CD4-positive, CD25-positive, alpha-beta regulatory T cell (primary cell): Measurements from ENCODE around the gene ESCO1. TPM values are rescaled to one million over a fixed set of nuclear protein-coding genes. Genes with fewer than 3 reads are reported as not detected.

Experiments used
- ATAC-seq, 2 donors: fragments of 150-1000 bp; cut with Tn5 transposase; one replicate each; pipeline ENCODE4 v1.10.0; 2021; ENCODE audit warnings: low read depth in 2 of 2, moderate number of reproducible peaks in 2 of 2, moderate library complexity in 1 of 2
- DNase-seq, 3 donors: peaks; one replicate each; pipeline versions ENCODE4 v3.0.0 to v3.0.0-alpha.2; 2012 to 2022; ENCODE audit warnings: mixed read lengths in 1 of 3
- H3K27ac ChIP-seq: one replicate; pipeline ENCODE4 v1.7.0; 2013; ENCODE audit warnings: mild to moderate bottlenecking, low read length; ENCODE audit not compliant: insufficient read depth, poor library complexity, severe bottlenecking
- H3K27me3 ChIP-seq: one replicate; pipeline ENCODE4 v1.7.0; 2013; ENCODE audit warnings: low read length; ENCODE audit not compliant: control insufficient read depth, insufficient read depth
- H3K36me3 ChIP-seq: one replicate; pipeline ENCODE4 v1.7.0; 2013; ENCODE audit warnings: mild to moderate bottlenecking, low read length, moderate library complexity; ENCODE audit not compliant: control insufficient read depth, insufficient read depth
- H3K4me1 ChIP-seq: 2 replicates; pipeline ENCODE4 v1.7.0; 2013; ENCODE audit warnings: mild to moderate bottlenecking, low read length; ENCODE audit not compliant: insufficient read depth, control insufficient read depth, poor library complexity, severe bottlenecking
- H3K4me3 ChIP-seq: one replicate; pipeline ENCODE4 v1.7.0; 2013; ENCODE audit warnings: low read depth, mild to moderate bottlenecking, low read length, moderate library complexity
- H3K9me3 ChIP-seq, 2 experiments: 1 replicate in 1 of 2; 2 replicates in 1 of 2; pipeline ENCODE4 v1.7.0; 2013; ENCODE audit warnings: low read length in 2 of 2, mild to moderate bottlenecking in 1 of 2, moderate library complexity in 1 of 2; ENCODE audit not compliant: control insufficient read depth in 2 of 2
- H3K27ac Mint-ChIP-seq, 3 donors: one replicate each; pipeline ENCODE4 v1.8.0; 2020 to 2022; ENCODE audit warnings: mild to moderate bottlenecking in 3 of 3, mixed read lengths in 3 of 3, moderate library complexity in 2 of 3
- H3K27me3 Mint-ChIP-seq: one replicate; pipeline ENCODE4 v1.8.0; 2022; ENCODE audit warnings: mild to moderate bottlenecking, mixed read lengths
- H3K36me3 Mint-ChIP-seq: one replicate; pipeline ENCODE4 v1.8.0; 2020; ENCODE audit warnings: mixed read lengths
- H3K4me1 Mint-ChIP-seq, 4 donors: one replicate each; pipeline ENCODE4 v1.8.0; 2020 to 2022; ENCODE audit warnings: mixed read lengths in 4 of 4, mild to moderate bottlenecking in 1 of 4
- H3K4me3 Mint-ChIP-seq, 4 donors: one replicate each; pipeline ENCODE4 v1.8.0; 2020 to 2022; ENCODE audit warnings: mild to moderate bottlenecking in 4 of 4, mixed read lengths in 4 of 4, moderate library complexity in 3 of 4
- H3K9me3 Mint-ChIP-seq, 7 donors: one replicate each; pipeline ENCODE4 v1.8.0; 2020 to 2022; ENCODE audit warnings: mixed read lengths in 7 of 7, mild to moderate bottlenecking in 3 of 7, moderate library complexity in 2 of 7
- polyA plus RNA-seq, 4 donors: library from polyadenylated mRNA; unstranded; fragments of 300-500 nt; fragmentation: Illumina TruSeq; gene quantifications; one replicate each; pipeline ENCODE4 v1.2.3, GENCODE V29; 2021
- total RNA-seq: library from RNA; stranded (reverse); gene quantifications from one replicate; pipeline ENCODE4 v1.2.3, GENCODE V29; 2022

Gene ESCO1
- total and polyA plus RNA-seq, 5 donors from 2014 or later: 6.2 to 37.1 (median 8.2) TPM

DNA sequence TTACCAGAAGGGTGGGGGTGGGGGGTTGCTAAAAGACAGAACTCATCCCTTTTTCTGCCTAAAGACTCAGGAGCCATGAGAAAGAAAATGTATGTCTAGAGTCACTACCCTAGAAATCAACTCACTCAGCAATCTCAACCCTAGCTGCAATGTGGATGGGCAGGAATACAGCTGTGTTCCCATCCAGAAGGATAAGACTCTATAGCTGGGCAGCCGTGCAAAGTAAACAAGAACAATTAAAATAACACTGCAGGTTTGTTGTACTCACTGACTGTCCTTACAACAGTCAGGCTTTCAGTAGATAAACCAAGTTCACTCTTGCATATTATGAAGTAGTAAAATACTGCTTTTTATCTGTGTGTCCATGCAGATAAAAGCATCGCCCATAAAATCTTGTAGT, 74.0 kb downstream of the ESCO1 start:
- H3K36me3 ChIP-seq: peaks cover 56% of the 10 kb centered on the region
- DNase-seq: no peak

DNA sequence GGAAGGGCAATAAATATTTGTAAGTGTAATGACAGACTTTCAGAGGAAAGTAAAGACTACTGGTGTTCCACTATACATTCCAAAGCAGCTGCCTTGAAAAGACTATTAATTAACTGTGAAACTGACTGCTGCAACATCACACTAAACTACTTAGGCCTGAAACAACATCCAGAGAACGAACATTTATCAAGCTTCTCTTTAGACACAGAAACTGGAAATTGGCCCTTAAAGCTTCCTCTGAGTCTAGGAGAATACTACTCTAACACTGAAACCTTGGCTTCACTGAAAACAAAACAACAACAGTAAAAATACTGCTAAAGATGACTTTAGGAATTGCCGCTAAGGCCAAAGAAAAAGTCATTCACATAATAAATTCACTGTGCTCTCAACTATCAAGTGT, 74.6 kb downstream of the ESCO1 start:
- Histone ChIP-seq H3K4me3 (no peak overlapping the region), H3K27ac (no peak overlapping the region), H3K4me1 (no peaks in the 10 kb centered on the region), H3K9me3 (no peaks in the 10 kb centered on the region), H3K36me3 (peaks cover 51% of the 10 kb centered on the region), H3K27me3 (no peaks in the 10 kb centered on the region)
- Mint-ChIP-seq H3K9me3 (no peaks in the 10 kb centered on the region), H3K4me3 (no peak overlapping the region), H3K4me1 (peaks cover 0 to 13% (median 4%) of the 10 kb centered on the region in 4 donors), H3K27me3 (no peaks in the 10 kb centered on the region), H3K36me3 (peaks cover 43% of the 10 kb centered on the region), H3K27ac (peak overlapping the region in 1 of 3 donors; percentile 17)
- no peak for DNase-seq
- ATAC-seq: no peak

More for the DNA sequence above, 74.0 kb downstream of the ESCO1 start:
- Mint-ChIP-seq H3K36me3 (peaks cover 45% of the 10 kb centered on the region), H3K4me3 (no peak overlapping the region), H3K27me3 (no peaks in the 10 kb centered on the region), H3K27ac (peak overlapping the region in 1 of 3 donors; percentile 17), H3K9me3 (no peaks in the 10 kb centered on the region), H3K4me1 (peaks cover 0 to 13% (median 4%) of the 10 kb centered on the region in 4 donors)
- no peak for ATAC-seq
- Histone ChIP-seq H3K4me3 (no peak overlapping the region), H3K27ac (no peak overlapping the region), H3K9me3 (no peaks in the 10 kb centered on the region), H3K27me3 (no peaks in the 10 kb centered on the region), H3K4me1 (no peaks in the 10 kb centered on the region)

DNA sequence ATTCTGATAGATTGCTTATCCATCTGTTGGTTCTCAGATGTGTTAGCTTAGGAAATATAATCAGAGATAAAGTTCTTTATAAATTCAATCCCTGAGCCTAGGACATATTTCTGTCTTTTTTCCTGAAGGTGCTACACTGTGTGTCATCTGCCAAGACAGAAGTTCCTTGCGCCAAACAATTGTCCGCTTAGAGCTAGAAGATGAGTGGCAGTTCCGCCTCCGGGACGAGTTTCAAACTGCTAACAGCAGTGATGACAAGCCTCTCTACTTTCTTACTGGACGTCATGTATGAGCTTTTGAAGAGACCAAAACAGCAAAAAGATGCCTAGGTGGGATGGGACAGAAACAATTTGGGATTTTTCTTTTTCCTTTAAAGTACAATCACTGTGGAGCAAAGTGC, 78.0 kb downstream of the ESCO1 start:
- ATAC-seq (no peak), DNase-seq (no peak)
- H3K27ac ChIP-seq: no peak overlapping the region
- no peak overlapping the region for H3K27ac Mint-ChIP-seq
- H3K4me1 Mint-ChIP-seq: peaks cover 0 to 10% (median 4%) of the 10 kb centered on the region in 4 donors
- no peaks in the 10 kb centered on the region for H3K9me3 ChIP-seq
- no peak overlapping the region for H3K4me3 ChIP-seq
- H3K36me3 ChIP-seq: peaks cover 23% of the 10 kb centered on the region
- no peak overlapping the region for H3K4me3 Mint-ChIP-seq
- H3K9me3 Mint-ChIP-seq: no peaks in the 10 kb centered on the region
- H3K27me3 ChIP-seq: no peaks in the 10 kb centered on the region
- H3K27me3 Mint-ChIP-seq: no peaks in the 10 kb centered on the region
- peaks cover 43% of the 10 kb centered on the region for H3K36me3 Mint-ChIP-seq
- no peaks in the 10 kb centered on the region for H3K4me1 ChIP-seq

DNA sequence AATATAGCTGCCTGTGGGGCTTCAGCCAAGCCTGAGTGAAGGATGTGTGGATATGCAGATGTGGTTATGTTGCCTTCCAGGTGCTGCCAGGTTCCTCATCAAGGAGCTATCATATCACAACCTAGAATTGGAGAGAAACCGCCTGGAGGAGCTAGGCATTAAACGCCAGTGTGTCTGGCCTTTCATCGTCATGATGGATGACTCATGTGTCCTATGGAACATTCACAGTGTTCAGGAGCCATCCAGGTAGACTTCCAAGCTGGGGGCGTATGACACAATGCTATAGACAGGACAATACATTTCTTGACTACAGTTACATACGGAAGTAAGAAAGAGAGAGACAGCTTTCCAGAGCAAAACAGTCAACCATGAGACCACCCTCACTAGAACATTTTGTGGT, 86.8 kb downstream of the ESCO1 start:
- peaks cover 8% of the 10 kb centered on the region for H3K36me3 ChIP-seq
- DNase-seq (no peak), ATAC-seq (no peak)
- Mint-ChIP-seq H3K4me3 (no peak overlapping the region), H3K27me3 (no peaks in the 10 kb centered on the region), H3K9me3 (peaks cover 0 to 3% (median 0%) of the 10 kb centered on the region in 7 donors), H3K36me3 (peaks cover 19% of the 10 kb centered on the region), H3K4me1 (peaks cover 0 to 4% (median 2%) of the 10 kb centered on the region in 4 donors), H3K27ac (no peak overlapping the region)
- no peaks in the 10 kb centered on the region for H3K9me3 ChIP-seq
- no peak overlapping the region for H3K27ac ChIP-seq
- H3K4me3 ChIP-seq: no peak overlapping the region
- H3K4me1 ChIP-seq: no peaks in the 10 kb centered on the region
- no peaks in the 10 kb centered on the region for H3K27me3 ChIP-seq

DNA sequence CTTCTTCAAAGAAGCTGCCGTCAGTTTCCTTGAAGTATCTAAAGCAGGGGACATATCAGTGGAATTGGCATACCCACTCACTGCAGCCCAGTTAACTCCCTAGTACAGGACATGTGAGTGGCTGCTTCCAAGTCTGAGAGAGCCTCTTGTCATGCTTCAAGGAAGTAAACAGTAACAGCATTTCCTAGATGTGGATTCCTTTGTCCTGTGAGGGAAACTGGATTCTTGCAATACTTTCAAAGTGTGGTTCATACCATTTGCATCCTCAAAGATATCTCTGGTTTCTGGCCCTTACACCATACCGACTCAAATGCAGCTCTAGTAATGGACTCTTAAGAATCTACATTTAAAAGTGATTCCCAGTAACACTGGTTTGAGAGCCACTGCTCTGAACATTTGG, 87.2 kb downstream of the ESCO1 start:
- no peak overlapping the region for H3K4me3 ChIP-seq
- H3K36me3 ChIP-seq: peaks cover 8% of the 10 kb centered on the region
- no peaks in the 10 kb centered on the region for H3K9me3 ChIP-seq
- H3K27ac Mint-ChIP-seq: no peak overlapping the region
- no peak for ATAC-seq
- peaks cover 0 to 3% (median 0%) of the 10 kb centered on the region in 7 donors for H3K9me3 Mint-ChIP-seq
- no peaks in the 10 kb centered on the region for H3K27me3 ChIP-seq
- peaks cover 0 to 4% (median 2%) of the 10 kb centered on the region in 4 donors for H3K4me1 Mint-ChIP-seq
- no peak overlapping the region for H3K4me3 Mint-ChIP-seq
- DNase-seq: no peak
- no peak overlapping the region for H3K27ac ChIP-seq
- H3K27me3 Mint-ChIP-seq: no peaks in the 10 kb centered on the region
- H3K4me1 ChIP-seq: no peaks in the 10 kb centered on the region
- peaks cover 17% of the 10 kb centered on the region for H3K36me3 Mint-ChIP-seq

DNA sequence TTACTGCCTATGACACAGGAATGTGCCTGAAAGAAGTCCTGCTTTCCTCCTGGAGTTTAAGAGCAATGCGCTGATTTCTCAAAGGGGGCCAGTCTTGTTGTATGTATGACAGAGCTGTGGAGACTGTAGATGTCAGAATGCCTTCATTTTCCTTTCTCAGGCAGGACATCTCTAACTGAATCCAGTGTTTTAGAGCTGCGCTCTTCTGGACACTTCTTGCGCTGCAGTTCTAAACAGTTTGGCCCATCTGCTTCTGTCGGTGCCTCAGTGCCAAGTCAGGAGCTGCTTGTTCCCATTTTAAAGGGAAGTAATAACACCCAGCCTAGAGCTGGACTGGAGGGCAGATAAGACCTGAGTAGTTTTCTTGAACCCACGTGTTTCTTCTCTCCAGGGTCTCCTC, 91.4 kb downstream of the ESCO1 start:
- no peak for ATAC-seq
- H3K4me1 Mint-ChIP-seq: peaks cover 0 to 4% (median under 1%) of the 10 kb centered on the region in 4 donors

DNA sequence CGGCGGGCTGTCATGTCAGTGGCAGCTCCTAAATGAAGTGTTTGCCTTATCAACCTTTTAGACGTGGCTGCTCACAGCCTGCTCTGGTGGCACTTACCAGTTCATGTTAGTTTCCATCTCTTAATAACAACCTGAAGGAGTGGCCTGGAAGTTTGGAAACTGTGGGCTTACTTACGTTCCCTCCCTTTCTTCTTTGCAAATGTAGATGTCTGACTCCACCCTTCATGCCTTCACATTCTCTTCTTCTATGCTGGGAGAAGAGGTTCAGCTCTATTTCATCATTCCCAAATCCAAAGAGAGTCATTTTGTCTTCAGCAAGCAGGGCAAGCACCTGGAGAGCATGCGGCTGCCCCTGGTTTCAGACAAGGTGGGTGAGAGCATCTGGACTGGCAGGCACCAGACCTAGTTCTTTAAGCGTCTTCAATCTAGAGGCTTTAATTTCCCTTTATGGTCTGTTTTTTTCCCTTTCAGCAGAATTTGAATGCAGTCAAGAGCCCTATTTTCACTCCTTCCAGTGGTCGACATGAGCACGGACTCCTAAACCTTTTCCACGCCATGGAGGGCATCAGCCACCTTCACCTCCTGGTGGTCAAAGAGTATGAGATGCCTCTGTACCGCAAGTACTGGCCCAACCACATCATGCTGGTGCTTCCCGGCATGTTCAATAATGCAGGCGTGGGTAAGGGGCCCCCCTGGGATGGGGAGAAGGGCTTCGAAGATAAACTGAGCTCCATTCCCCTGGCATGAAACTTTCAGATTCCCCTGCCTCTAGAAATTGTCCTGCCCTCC, 92.4 kb downstream of the ESCO1 start:
- H3K9me3 ChIP-seq: no peaks in the 10 kb centered on the region
- peaks cover 0 to 4% (median 0%) of the 10 kb centered on the region in 4 donors for H3K4me1 Mint-ChIP-seq
- no peak overlapping the region for H3K4me3 Mint-ChIP-seq
- no peak for DNase-seq
- no peaks in the 10 kb centered on the region for H3K4me1 ChIP-seq
- H3K36me3 Mint-ChIP-seq: no peaks in the 10 kb centered on the region
- H3K9me3 Mint-ChIP-seq: peaks cover 0 to 3% (median 0%) of the 10 kb centered on the region in 7 donors
- peaks cover under 1% of the 10 kb centered on the region for H3K36me3 ChIP-seq
- H3K4me3 ChIP-seq: no peak overlapping the region
- H3K27ac Mint-ChIP-seq: no peak overlapping the region
- no peak for ATAC-seq
- no peaks in the 10 kb centered on the region for H3K27me3 Mint-ChIP-seq
- no peaks in the 10 kb centered on the region for H3K27me3 ChIP-seq
- no peak overlapping the region for H3K27ac ChIP-seq

More for the DNA sequence above, 91.4 kb downstream of the ESCO1 start:
- no peaks in the 10 kb centered on the region for H3K27me3 Mint-ChIP-seq
- H3K36me3 Mint-ChIP-seq: peaks cover 7% of the 10 kb centered on the region
- Histone ChIP-seq H3K9me3 (no peaks in the 10 kb centered on the region), H3K4me3 (no peak overlapping the region), H3K27me3 (no peaks in the 10 kb centered on the region), H3K27ac (no peak overlapping the region), H3K4me1 (no peaks in the 10 kb centered on the region), H3K36me3 (peaks cover 8% of the 10 kb centered on the region)
- peaks cover 0 to 3% (median 0%) of the 10 kb centered on the region in 7 donors for H3K9me3 Mint-ChIP-seq
- H3K27ac Mint-ChIP-seq: no peak overlapping the region
- H3K4me3 Mint-ChIP-seq: no peak overlapping the region
- no peak for DNase-seq

DNA sequence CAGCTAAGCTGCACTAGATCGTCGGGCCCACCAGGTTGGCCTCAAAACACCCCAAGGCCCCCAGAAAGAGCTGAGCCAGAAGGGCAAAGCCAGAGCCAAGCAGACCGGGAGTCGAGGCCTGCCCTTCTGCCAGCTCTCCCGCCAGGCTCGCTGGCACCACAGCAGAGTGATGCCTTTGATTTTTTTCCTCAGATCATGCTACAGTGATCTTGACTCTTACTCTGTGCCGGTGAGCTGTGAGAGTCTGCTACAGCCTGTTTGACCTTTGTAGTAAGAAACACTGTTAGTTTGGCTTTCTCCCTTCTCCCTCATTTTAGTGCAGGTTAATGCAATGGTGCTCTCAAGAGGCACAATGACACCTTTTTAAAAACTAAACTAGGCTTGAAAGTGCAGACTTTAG, 97.8 kb downstream of the ESCO1 start:
- Histone ChIP-seq H3K27ac (no peak overlapping the region), H3K36me3 (no peaks in the 10 kb centered on the region), H3K27me3 (no peaks in the 10 kb centered on the region), H3K9me3 (no peaks in the 10 kb centered on the region), H3K4me1 (no peaks in the 10 kb centered on the region), H3K4me3 (no peak overlapping the region)
- no peak overlapping the region for H3K27ac Mint-ChIP-seq
- peaks cover 0 to 1% (median 0%) of the 10 kb centered on the region in 7 donors for H3K9me3 Mint-ChIP-seq
- H3K27me3 Mint-ChIP-seq: no peaks in the 10 kb centered on the region
- ATAC-seq (no peak), DNase-seq (no peak)
- H3K4me3 Mint-ChIP-seq: no peak overlapping the region
- H3K4me1 Mint-ChIP-seq: no peaks in the 10 kb centered on the region
- H3K36me3 Mint-ChIP-seq: no peaks in the 10 kb centered on the region
